ENCODE measurements around the gene ZNHIT6. TPM values are rescaled to one million over a fixed set of nuclear protein-coding genes. Genes with fewer than 3 reads are reported as not detected.

The ZNHIT6 gene
- total RNA-seq, 1 donor from 2014 or later, result 19.3 TPM

GRCh38 chr1:85700422-85700821, 7.8 kb downstream of the ZNHIT6 start:
- H3K4me1 Mint-ChIP-seq (ENCODE audit: unreplicated experiment), result peaks cover 5% of the 10 kb centered on the region
- no peak for TF ChIP-seq CTCF (conservative IDR thresholded peaks at IDR 0.05)
- H3K36me3 Mint-ChIP-seq, result peaks cover 21% of the 10 kb centered on the region
- no peaks in the 10 kb centered on the region for H3K9me3 Mint-ChIP-seq
- no peak overlapping the region for H3K4me3 Mint-ChIP-seq
- H3K27ac Mint-ChIP-seq, result no peak overlapping the region
- H3K27me3 Mint-ChIP-seq, result no peaks in the 10 kb centered on the region
- DNase-seq (ENCODE audit: extremely low spot score, unreplicated experiment), result no peak

- H3K27ac Mint-ChIP-seq, result no peak overlapping the region
- no peak for TF ChIP-seq CTCF (conservative IDR thresholded peaks at IDR 0.05)
- DNase-seq (ENCODE audit: extremely low spot score, unreplicated experiment), result no peak
- H3K27me3 Mint-ChIP-seq, result no peaks in the 10 kb centered on the region
- H3K36me3 Mint-ChIP-seq, result peaks cover 11% of the 10 kb centered on the region
- no peaks in the 10 kb centered on the region for H3K9me3 Mint-ChIP-seq
- no peak overlapping the region for H3K4me3 Mint-ChIP-seq
- peaks cover 5% of the 10 kb centered on the region for H3K4me1 Mint-ChIP-seq (ENCODE audit: unreplicated experiment)
Observed at GRCh38 chr1:85697895-85698294, 10.3 kb downstream of the ZNHIT6 start.

- Mint-ChIP-seq H3K27me3 (no peaks in the 10 kb centered on the region), H3K4me1 (ENCODE audit: unreplicated experiment) (peaks cover 11% of the 10 kb centered on the region), H3K9me3 (no peaks in the 10 kb centered on the region), H3K27ac (no peak overlapping the region), H3K36me3 (peaks cover 17% of the 10 kb centered on the region), H3K4me3 (no peak overlapping the region)
- peak; percentile 69 for TF ChIP-seq CTCF (conservative IDR thresholded peaks at IDR 0.05)
- DNase-seq (ENCODE audit: extremely low spot score, unreplicated experiment), result no peak
Observed at GRCh38 chr1:85692730-85693314, 15.4 kb downstream of the ZNHIT6 start.

GRCh38 chr1:85689775-85690404, 18.3 kb downstream of the ZNHIT6 start:
- TF ChIP-seq CTCF (conservative IDR thresholded peaks at IDR 0.05), result no peak
- Mint-ChIP-seq H3K27ac (no peak overlapping the region), H3K9me3 (no peaks in the 10 kb centered on the region), H3K36me3 (peaks cover 18% of the 10 kb centered on the region), H3K27me3 (no peaks in the 10 kb centered on the region), H3K4me1 (ENCODE audit: unreplicated experiment) (peaks cover 11% of the 10 kb centered on the region), H3K4me3 (no peak overlapping the region)
- DNase-seq (ENCODE audit: extremely low spot score, unreplicated experiment), result no peak

GRCh38 chr1:85683292-85684025, 24.8 kb downstream of the ZNHIT6 start:
- Mint-ChIP-seq H3K27me3 (no peaks in the 10 kb centered on the region), H3K27ac (no peak overlapping the region), H3K4me3 (no peak overlapping the region), H3K4me1 (ENCODE audit: unreplicated experiment) (no peaks in the 10 kb centered on the region), H3K9me3 (no peaks in the 10 kb centered on the region), H3K36me3 (peaks cover 21% of the 10 kb centered on the region)
- no peak for TF ChIP-seq CTCF (conservative IDR thresholded peaks at IDR 0.05)
- DNase-seq (ENCODE audit: extremely low spot score, unreplicated experiment), result no peak
